Panc1 (cell line): ENCODE results near the gene USP10. TPM values are rescaled to one million over a fixed set of nuclear protein-coding genes. Genes with fewer than 3 reads are reported as not detected.

Experiments
- ATAC-seq: fragments of 200-7000 bp; cut with Tn5 transposase; 2 replicates; pipeline ENCODE4 v1.9.1; 2020; ENCODE audit warnings: mild to moderate bottlenecking, moderate library complexity
- BruUV-seq: library from RNA; stranded (reverse); fragments of 400-500 nt; replicated peaks from 2 replicates; lab custom pipeline; 2021; lab: Mats Ljungman, UMichigan
- CTCF ChIA-PET: fragments of 300-600 bp; sonication (Branson Sonifier 250); formaldehyde crosslinking; loops from one replicate; lab custom pipeline; 2022; ENCODE audit warnings: antibody characterized with exemption; lab: Charles Lee
- POLR2A ChIA-PET: fragments of 300-600 bp; sonication (Branson Sonifier 250); formaldehyde crosslinking; loops from one replicate; lab custom pipeline; 2022; ENCODE audit warnings: antibody characterized with exemption; lab: Charles Lee
- DNase-seq: peaks from one replicate; pipeline ENCODE4 v3.0.0-alpha.2; 2010; ENCODE audit warnings: low read depth, low spot score
- H3K27ac ChIP-seq: 2 replicates; pipeline ENCODE4 v1.5.1; 2011; ENCODE audit warnings: mild to moderate bottlenecking, low read length, inconsistent platforms
- H3K27me3 ChIP-seq: fragments of 200-500 bp; sonication (Bioruptor generic); 2 replicates; pipeline ENCODE4 v1.6.0; 2014; ENCODE audit warnings: low read length, inconsistent platforms; ENCODE audit not compliant: control insufficient read depth, insufficient read depth
- H3K36me3 ChIP-seq: fragments of 200-500 bp; sonication (Bioruptor generic); 2 replicates; pipeline ENCODE4 v1.5.1; 2014; ENCODE audit warnings: inconsistent platforms, mild to moderate bottlenecking, low read length, moderate library complexity; ENCODE audit not compliant: control insufficient read depth, insufficient read depth
- H3K4me1 ChIP-seq: 2 replicates; pipeline ENCODE4 v1.5.1; 2011; ENCODE audit warnings: inconsistent platforms, mild to moderate bottlenecking, low read length, moderate library complexity; ENCODE audit not compliant: control insufficient read depth, insufficient read depth
- H3K4me3 ChIP-seq, 2 experiments: 2 replicates each; pipeline ENCODE4 v1.5.1; 2011 to 2012; ENCODE audit warnings: low read depth in 2 of 2, low read length in 2 of 2, mild to moderate bottlenecking in 2 of 2, inconsistent platforms in 1 of 2, moderate library complexity in 1 of 2
- H3K9me3 ChIP-seq: fragments of 200-500 bp; sonication (Bioruptor generic); 2 replicates; pipeline ENCODE4 v1.5.1; 2014; ENCODE audit warnings: low read depth, mild to moderate bottlenecking, inconsistent platforms, low read length, moderate library complexity; ENCODE audit not compliant: control insufficient read depth, insufficient read depth
- POLR2AphosphoS5 ChIP-seq: IDR thresholded peaks from 2 replicates; pipeline ENCODE4 v1.6.1; 2012; ENCODE audit warnings: mild to moderate bottlenecking, low read depth, low read length, moderate library complexity
- REST ChIP-seq, 2 experiments: IDR thresholded peaks; 2 replicates each; pipeline ENCODE4 v1.6.1; 2011 to 2012; ENCODE audit warnings: low read depth in 2 of 2, control low read depth in 1 of 2, low read length in 1 of 2, mild to moderate bottlenecking in 1 of 2, moderate library complexity in 1 of 2; ENCODE audit not compliant: insufficient read depth in 1 of 2
- SIN3A ChIP-seq: IDR thresholded peaks from 2 replicates; pipeline ENCODE4 v1.6.1; 2012; ENCODE audit warnings: low read depth, mild to moderate bottlenecking, low read length, moderate library complexity, borderline replicate concordance; ENCODE audit not compliant: insufficient read depth
- TCF7L2 ChIP-seq: IDR thresholded peaks from 2 replicates; pipeline ENCODE4 v1.6.1; 2011; ENCODE audit warnings: mild to moderate bottlenecking, low read depth, low read length, inconsistent platforms
- in situ Hi-C: cut with HindIII; loops from 2 replicates; pipeline ENCODE4 v1.10.0; 2016; ENCODE audit warnings: low sequenced_read_pairs, low pct_unique_long_range_greater_than_20kb
- intact Hi-C: fragments of 100-400 bp; cut with micrococcal nuclease; formaldehyde crosslinking; loops from one replicate; pipeline ENCODE4 v1.10.0; 2022; ENCODE audit not compliant: unreplicated experiment
- total RNA-seq: library from RNA; stranded (reverse); gene quantifications from one replicate; pipeline ENCODE4 v1.2.1, GENCODE V29; 2021; ENCODE audit not compliant: unreplicated experiment
- TF ChIP-seq, protein P1 (sequence below): fragments of 450-650 bp; IDR thresholded peaks from 2 replicates; pipeline ENCODE4 v1.5.1; 2017; ENCODE audit warnings: mild to moderate bottlenecking

Gene USP10
- total RNA-seq, 1 experiment from 2014 or later = 77.4 TPM

GRCh38 chr16:84820771-84821170 lies 121.0 kb downstream of the USP10 start:
- H3K4me3 ChIP-seq = peak overlapping the region; percentile 55 to 77; a peak in 3 of 4 replicates
- no peak overlapping the region for H3K27ac ChIP-seq
- TF ChIP-seq, protein P1, sequence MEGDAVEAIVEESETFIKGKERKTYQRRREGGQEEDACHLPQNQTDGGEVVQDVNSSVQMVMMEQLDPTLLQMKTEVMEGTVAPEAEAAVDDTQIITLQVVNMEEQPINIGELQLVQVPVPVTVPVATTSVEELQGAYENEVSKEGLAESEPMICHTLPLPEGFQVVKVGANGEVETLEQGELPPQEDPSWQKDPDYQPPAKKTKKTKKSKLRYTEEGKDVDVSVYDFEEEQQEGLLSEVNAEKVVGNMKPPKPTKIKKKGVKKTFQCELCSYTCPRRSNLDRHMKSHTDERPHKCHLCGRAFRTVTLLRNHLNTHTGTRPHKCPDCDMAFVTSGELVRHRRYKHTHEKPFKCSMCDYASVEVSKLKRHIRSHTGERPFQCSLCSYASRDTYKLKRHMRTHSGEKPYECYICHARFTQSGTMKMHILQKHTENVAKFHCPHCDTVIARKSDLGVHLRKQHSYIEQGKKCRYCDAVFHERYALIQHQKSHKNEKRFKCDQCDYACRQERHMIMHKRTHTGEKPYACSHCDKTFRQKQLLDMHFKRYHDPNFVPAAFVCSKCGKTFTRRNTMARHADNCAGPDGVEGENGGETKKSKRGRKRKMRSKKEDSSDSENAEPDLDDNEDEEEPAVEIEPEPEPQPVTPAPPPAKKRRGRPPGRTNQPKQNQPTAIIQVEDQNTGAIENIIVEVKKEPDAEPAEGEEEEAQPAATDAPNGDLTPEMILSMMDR = no peak
- TF ChIP-seq REST (IDR thresholded peaks at IDR 0.05; ENCODE audit: insufficient read depth in 1 of 2, low read depth in 2 of 2, low read length in 1 of 2) (no peak), POLR2AphosphoS5 (no peak), SIN3A (no peak), TCF7L2 (no peak)
- no peak for DNase-seq
- H3K36me3 ChIP-seq = no peaks in the 10 kb centered on the region
- H3K27me3 ChIP-seq = no peaks in the 10 kb centered on the region
- no peaks in the 10 kb centered on the region for H3K9me3 ChIP-seq
- no peak for ATAC-seq
- peaks cover 11% of the 10 kb centered on the region for H3K4me1 ChIP-seq
- ChIA-PET CTCF (no interaction called here), POLR2A (interaction anchor here (0.6 kb wide), 1 partner anchor 177 kb away, joined by 4 read pairs; no protein-coding TSS in a partner anchor)
- in situ Hi-C loops = no loop called here
- intact Hi-C loops = no loop called here
- no TSS peak for BruUV-seq

GRCh38 chr16:84821179-84821578 lies 121.4 kb downstream of the USP10 start:
- Histone ChIP-seq H3K9me3 (no peaks in the 10 kb centered on the region), H3K27me3 (no peaks in the 10 kb centered on the region), H3K4me1 (peaks cover 11% of the 10 kb centered on the region), H3K36me3 (no peaks in the 10 kb centered on the region), H3K4me3 (peak overlapping the region in 1 of 2 experiments; percentile 77; a peak in 1 of 4 replicates), H3K27ac (no peak overlapping the region)
- ChIA-PET CTCF (no interaction called here), POLR2A (no interaction called here)
- TF ChIP-seq REST (IDR thresholded peaks at IDR 0.05; ENCODE audit: insufficient read depth in 1 of 2, low read depth in 2 of 2, low read length in 1 of 2) (no peak), TCF7L2 (no peak), POLR2AphosphoS5 (no peak), SIN3A (no peak)
- TF ChIP-seq, protein P1 = no peak
- no peak for ATAC-seq
- in situ Hi-C loops (no loop called here), intact Hi-C loops (no loop called here)
- no peak for DNase-seq
- no TSS peak for BruUV-seq
